ENCODE data around the gene CEP72. TPM values are rescaled to one million over a fixed set of nuclear protein-coding genes. Genes with fewer than 3 reads are reported as not detected.

CEP72 gene
- total RNA-seq, 1 experiment from 2014 or later = 14.8 TPM

DNA sequence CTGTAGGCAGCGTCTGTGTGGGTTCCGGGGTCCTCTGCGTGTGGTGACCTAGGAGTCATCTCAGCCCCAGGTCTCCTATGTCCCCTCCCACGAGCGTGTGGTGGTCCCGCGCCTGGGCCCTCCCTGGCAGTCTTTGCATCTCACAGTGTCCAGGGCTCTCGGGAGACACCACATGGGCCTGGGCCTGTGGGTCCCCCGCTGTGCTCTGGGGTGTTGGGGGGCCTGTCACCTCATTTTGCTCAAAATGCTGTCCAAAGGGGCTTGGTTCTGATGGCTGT, 27.1 kb downstream of the CEP72 start:
- no peak for DNase-seq (ENCODE audit: low spot score)

DNA sequence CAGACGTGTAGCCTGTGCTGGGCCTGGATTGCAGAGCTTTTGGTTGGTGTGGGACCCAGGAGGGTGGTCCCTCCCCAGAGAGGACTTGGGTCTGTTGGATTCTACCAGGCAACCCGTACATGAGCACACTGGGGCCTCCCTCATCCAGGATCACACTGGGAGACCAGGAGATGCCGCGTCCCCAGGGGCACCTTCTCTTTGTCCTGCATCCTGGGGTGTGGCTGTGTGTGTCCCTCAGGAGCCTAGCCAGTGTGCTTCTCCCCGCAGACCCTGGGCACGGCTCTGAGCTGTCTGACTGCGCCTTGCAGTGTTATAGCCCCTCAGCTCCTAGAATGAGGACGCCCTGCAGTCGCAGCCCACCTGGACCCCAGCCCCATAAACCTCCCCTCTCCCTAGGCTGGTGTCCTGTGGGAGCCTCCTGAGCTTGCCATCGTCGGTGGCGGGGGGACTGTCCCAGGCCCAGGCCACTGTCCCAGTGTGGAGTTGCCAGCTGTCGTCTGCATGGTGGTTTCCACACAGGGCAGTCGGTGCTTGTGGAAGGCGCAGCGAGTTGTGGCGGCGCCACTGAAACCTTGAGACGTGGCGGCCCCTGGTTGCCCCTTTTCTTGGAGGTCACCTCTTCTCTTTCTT, 27.6 kb downstream of the CEP72 start:
- no peak for DNase-seq (ENCODE audit: low spot score)

DNA sequence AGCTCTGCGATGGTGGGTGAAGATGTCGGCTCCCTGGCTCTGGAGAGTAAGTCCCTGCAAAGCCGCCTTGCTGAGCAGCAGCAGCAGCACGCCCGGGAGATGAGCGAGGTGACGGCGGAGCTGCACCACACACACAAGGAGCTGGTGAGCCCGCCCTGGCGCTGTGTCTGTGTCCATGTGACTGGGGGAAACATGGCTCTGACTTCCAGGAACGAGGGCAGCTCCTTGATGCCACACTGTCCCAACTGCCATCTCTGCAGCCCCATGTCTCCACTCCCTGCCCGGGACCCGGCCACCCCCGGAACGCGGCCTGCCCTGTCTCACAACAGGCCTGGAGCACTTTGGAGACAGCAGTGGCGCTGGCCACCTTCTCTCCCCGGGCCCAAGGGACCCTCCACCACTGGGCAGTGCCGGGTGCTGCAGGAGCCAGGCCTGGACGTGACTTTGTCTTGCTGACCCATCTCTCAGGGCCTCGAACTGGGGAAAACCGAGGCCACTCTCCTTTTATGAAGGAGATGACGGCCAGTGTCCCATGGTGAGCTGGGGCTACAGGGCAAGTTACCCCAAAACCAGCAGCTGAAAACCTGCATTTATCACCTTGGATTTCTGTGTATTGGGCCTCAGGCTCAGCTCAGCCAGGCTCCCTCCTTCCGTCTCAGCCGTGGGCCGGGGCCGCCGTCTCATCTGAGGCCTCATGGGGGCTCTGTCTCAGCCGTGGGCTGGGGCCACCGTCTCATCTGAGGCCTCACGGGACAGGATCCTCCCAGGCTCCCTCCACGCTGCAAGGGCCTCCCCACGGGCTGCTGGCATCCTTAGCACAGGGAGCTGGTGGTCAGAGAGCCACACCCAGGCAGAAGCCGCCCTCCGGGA, 28.6 kb downstream of the CEP72 start:
- no peak for DNase-seq (ENCODE audit: low spot score)

DNA sequence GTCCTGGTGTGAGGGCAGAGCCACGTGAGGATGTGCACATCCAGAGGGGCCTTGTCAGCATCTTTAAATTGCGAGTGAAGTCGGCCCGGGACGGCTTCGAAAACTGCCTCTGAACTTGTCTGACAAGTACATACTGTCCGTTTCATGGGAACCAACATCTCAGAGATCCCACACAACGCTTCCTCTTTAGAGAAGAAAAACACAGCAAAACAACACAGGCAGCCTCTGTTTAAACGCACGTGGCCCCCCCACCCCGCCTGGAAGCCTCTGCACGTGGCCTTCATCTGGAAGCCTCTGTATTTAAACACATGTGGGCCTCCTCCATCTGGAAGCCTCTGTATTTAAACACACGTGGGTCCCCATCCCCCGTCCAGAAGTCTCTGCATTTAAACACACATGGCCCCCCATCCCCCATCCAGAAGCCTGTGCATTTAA, 29.2 kb downstream of the CEP72 start:
- no peak for DNase-seq (ENCODE audit: low spot score)

DNA sequence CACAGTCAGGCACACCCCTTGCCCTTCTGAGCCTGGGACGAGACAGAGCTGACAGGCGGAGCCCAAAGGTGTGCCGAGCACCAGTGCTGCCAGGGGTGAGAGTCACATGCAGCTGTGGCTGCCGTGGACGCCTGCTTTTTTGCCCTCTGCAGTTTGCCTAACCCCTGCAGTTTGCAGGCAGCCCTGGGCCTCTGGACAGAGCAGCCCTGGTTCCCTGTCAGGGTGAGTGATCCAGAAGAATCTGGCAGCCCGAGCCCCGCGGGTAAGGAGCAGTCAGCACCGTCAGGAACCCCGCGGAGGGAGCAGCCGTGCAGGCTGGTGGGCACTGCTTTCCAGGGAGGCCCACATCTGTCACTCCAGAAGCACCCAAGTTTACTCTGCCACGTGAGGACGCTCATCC, 30.3 kb downstream of the CEP72 start:
- DNase-seq (ENCODE audit: low spot score) = no peak

DNA sequence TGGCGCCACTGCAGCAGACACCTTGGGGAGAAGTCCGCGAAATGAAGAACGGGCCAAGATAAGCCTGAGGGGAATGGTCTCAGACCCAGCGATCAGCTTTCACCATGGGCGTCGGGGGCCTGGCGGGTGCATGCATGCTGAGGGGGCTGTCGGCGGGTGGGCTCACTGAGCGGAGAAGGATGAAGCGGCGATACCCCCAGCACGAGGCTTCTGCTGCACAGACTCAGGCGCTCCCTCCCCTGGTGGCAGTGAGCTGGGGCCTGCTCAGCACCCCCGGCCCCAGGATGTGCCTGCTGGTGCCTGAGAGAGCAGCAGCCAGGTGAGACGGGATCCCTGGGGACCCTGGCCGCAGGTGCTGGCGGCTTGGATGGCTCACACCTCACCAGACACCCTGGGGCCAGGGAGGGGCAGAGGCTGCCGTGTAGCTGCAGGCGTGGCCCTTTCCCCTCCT, 31.2 kb downstream of the CEP72 start:
- DNase-seq (ENCODE audit: low spot score) = no peak

DNA sequence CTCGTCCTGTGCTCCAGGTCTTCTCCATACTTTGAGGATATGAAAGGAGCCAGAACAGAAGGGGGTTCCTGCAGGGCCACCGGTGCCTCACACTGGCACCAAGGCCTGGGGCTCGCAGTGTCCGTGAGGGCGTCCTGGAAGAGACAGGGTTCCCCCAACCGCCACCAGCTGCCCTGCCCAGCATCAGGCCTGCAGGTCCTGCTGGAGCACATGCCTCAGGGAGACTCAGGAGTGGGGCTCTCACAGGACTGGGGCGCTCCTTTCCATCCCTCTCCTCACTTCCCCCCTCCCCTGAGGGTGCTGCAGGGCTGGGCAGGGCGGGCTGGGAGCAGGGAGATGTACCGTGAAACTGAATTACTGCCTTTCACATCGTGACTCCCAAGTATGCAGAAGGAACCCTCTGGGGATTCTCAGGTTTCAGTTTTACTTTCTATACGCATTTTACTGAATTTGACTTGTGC, 31.7 kb downstream of the CEP72 start:
- DNase-seq (ENCODE audit: low spot score) = no peak

DNA sequence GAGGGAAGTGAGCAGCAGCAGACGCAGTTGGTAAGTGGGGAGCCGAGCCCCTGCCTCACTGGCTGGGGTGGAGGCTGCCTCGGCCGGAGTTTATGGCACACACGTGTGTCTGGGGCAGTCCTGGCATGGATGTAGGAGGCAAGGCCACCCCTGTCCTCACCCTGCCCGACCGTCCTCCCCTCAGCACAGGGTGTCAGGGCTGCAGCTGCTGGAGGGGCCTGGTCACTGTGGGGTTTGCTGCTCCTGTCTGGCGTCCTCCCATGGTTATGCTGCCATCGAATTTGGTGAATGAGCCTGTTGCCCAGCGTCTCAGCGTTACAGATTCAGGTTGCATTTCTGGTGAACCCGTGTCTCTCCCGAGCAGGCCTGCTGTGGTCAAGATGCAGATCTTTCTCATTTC, 32.4 kb downstream of the CEP72 start:
- no peak for DNase-seq (ENCODE audit: low spot score)

DNA sequence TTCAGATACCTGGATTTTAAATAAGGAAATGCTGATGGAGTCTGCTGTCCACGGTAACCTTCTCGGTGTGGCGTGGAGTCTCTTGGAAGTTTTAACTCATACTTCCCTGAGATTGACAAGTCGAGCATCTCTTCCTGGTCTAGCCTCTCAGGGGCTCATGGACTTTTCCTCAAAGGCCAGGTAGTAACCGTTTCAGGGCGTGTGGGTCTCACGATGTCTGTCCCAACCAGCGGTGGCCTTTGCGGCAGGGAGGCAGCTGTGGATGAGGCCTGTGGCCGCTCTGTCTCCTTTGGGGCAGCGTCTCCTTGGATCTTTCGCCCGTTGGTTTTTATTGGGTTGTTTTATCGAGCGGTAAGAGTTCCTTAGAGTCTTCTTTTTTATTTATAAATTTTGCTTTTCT, 32.8 kb downstream of the CEP72 start:
- DNase-seq (ENCODE audit: low spot score) = no peak

DNA sequence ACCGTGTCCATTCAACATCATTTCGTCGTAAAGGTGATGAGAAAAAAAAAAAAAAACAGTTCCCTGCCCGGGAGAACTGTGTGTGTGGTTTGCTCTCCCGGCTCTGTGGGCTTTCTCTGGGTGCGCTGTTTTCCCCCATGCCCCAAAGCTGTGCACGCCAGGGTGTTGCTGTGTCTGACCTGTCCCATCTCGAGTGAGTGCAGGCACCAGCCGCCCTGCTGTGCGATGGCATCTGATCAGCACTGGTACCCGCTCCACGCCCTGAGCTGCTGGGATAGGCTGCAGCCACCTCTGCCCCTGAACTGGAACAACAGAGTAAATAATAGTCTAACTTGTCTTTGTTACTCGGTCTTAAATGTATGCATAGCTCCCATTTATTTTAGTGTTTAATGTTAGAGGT, 33.3 kb downstream of the CEP72 start:
- DNase-seq (ENCODE audit: low spot score) = no peak

DNA sequence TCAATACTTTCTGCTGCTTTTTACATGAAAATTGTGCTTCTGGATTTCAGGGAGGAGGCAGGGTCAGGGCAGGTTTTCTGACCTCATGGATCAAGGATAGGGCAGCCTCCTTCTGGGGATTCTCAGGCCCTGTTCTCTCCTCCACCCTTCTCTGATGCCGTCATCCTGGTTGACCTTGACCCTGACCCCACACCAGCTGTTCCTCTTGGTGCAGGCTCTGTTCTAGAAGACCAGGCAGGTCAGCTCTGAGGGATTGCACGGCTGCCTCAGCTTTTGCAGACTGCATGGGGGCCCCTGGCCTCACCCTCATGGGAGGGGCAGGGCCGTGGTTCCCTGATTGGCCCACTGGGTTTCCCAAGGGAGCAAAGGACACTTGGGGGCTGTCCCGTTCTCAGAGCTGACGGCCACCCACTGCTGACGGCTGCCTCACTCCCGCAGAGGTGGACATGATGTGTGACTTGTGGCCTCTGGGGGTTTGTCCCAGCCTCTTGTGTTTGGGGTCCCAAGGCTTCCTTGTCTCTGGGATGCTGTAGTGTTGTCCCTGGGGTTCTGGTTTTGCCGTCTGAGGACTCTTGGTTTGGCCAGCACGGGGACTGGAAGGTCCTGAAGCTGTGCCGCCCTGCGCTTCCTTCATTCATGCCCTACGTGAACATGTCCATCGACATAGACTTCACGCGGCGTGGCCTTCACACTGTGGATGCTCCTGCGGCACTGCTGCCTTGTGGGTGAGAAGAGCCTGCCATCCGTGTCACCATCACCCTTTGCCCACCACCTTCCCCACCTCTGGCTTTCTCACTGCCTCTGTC, 34.5 kb downstream of the CEP72 start:
- DNase-seq (ENCODE audit: low spot score) = no peak

DNA sequence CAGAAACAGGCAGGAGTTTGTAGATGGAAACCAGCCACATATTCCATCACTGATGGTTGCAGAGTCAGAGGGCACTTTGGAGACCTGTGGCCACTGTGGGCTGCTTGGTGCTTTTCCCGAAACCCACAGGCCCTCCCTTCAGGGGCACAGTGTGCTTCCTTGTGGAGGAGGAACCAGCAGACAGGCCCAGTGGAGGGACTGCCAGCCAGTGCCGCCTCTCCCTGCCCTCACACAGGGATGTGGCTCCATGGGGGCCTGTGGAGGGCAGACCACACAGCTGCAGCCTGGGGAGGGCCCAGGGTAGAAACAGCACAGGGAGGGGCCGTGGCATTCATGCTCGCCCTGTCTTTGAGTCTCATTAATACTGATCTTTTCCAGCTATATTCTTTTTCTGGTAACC, 35.2 kb downstream of the CEP72 start:
- DNase-seq (ENCODE audit: low spot score) = no peak

DNA sequence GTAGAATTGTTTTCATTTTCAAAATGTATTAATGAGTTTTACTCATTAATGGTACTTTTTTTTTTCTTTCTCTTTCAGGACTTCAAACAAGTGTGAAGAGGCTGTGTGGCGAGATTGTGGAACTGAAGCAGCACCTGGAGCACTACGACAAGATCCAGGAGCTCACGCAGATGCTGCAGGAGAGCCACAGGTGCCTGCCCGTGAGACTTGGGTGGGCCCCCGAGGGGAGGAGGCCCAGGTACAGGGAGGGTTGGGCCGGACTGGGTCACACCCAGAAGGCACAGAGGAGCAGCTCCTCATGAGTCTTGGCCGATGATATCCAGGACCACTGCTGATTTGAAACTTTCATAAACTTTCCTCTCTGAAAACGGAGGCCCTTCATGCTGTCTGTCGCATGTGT, 35.6 kb downstream of the CEP72 start:
- no peak for DNase-seq (ENCODE audit: low spot score)

DNA sequence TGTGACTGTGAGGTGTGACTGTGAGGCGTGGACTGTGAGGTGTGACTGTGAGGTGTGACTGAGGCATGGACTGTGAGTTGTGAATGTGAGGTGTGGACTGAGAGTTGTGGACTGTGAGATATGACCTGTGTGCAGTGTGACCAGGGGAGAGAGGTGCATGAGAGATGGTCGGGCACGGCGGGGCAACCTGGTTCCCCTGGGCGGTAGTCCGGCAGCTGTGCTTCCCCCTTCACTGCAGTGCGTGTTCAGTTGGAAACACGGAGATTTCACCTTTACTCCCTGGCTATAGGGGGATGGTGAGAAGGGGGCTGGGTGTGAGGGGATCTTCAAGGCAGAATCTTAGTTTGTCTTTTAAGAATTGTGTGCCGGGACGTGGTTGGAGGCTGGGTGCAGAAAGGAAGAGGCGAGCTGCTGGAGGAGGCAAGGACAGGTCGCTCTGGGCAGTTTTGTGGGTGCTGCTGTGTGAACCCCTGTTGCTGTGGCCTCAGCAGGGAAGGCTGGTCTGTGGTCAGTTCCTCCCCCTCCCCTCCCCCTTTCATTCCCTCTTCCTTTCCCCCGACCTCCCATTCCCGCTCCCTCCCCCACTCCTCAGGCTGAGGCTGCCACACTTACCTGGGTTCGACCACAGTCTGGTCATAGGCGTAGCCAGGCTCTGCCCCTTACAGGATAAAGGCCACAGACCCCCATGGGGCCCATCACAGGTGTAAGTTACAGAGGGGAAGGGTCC, 39.3 kb downstream of the CEP72 start:
- DNase-seq (ENCODE audit: low spot score) = no peak

DNA sequence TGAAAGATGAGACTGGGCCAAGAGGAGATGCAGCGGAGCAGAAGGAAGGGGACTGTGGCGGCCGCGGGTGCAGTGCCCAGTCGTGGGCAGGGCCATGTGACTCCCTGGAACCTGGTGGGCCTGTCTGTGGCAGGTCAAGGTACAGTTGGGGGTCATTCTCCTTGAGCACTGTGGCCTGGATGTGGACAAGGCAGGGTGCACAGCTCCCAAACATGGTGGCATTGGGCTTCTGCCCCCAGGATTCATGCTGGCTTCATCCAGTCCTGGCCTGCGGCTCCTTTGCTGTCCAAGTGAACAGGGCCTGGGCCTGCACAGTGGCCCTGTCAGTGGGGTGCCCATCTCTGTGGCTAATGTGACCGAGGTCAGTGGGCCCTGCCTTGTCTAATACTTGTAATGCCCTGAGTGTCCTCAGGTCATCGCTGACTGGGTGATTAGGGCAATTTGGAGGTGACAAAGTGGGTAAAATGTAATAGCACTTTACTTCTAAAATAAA, 39.9 kb downstream of the CEP72 start:
- DNase-seq (ENCODE audit: low spot score) = no peak

DNA sequence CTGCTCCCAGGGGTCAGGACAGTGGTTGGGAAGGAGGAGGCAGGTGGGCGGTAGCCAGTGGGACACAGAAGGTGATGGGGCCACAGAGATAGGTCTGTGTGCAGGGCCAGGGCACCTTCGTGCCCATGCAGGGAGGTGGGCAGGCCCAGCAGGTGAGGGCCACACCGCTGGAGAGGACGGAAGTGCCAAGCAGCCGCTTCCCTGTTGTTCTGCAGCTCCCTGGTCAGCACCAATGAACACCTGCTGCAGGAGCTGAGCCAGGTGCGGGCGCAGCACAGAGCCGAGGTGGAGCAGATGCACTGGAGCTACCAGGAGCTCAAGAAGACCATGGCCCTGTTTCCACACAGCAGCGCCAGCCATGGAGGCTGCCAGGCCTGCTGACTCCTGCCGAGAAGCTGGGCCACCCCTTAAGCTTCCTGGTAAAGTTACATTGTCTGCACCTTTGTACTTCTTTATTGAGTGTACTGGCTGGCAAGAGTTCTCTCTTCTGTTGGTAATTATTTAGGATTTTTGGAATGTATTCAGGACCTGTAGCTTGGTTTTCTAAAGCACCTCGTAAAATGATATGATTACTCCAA, 40.7 kb downstream of the CEP72 start:
- DNase-seq (ENCODE audit: low spot score) = no peak

DNA sequence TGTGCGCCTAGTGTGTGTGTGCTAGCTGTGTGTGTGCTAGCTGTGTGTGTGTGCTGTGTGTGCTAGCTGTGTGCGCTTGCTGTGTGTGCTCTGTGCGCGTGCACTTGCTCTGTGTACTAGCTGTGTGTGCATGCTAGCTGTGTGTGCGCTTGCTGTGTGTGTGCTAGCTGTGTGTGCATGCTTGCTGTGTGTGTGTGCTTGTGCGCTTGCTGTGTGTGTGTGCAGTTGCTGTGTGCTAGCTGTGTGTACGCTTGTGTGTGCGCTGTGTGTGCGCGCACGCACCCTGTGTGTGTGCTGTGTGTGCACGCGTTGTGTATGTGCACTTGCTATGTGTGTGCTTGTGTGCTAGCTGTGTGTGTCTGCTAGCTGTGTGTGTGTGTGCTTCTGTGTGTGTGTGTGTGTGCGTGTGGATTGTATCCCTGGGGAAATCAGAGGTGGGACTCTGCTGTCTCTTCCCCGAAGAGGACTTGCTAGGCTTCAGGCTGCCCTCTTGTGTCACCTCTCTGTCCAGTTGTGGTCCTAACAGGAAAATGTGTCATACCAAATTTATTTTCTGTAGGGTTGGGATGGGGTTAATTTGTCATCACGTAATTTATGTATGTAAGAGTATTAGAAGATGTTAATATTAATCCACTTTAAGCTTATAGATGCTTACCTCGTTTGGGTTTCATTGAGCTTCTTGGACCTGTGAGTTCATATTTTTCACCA, 42.1 kb downstream of the CEP72 start:
- no peak for DNase-seq (ENCODE audit: low spot score)

DNA sequence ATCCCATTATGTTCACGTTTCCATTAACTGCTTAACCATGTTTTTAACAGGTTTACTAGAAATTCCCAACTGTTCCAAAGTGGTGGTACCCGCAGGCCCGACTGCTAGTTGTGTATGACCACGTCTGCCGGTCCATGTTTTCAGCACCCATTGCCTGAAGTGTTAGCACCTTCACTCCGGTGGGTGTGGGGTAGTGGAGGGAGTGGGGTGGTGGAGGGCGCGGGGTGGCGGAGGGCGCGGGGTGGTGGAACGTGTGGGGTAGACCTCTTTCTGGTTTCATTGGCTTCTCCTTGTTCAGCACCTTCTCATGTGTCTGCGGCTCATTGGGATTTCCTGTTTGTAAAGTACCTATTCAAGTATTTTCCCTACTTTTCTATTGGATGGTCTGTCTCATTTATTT, 43.3 kb downstream of the CEP72 start:
- DNase-seq (ENCODE audit: low spot score) = no peak

DNA sequence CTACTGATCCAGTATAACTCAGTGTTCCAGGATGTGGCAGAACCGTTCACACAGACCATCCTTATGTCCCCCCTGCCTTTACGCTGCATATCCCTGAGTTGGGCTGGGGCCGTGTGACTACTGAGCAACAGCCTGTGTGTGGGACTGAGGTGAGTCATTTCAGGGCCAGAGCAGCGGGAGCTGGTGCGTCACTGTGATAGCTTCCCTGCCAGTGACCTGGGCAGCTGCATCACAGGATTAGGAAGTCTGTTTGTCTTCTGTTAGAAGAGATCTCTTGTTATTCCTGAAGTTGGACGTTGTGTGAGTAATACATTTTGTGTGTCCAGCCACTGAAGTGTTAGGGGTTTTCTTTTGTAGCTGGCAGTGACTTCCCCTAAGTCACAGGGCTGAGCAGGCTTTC, 45.4 kb downstream of the CEP72 start:
- DNase-seq (ENCODE audit: low spot score) = peak; percentile 45

DNA sequence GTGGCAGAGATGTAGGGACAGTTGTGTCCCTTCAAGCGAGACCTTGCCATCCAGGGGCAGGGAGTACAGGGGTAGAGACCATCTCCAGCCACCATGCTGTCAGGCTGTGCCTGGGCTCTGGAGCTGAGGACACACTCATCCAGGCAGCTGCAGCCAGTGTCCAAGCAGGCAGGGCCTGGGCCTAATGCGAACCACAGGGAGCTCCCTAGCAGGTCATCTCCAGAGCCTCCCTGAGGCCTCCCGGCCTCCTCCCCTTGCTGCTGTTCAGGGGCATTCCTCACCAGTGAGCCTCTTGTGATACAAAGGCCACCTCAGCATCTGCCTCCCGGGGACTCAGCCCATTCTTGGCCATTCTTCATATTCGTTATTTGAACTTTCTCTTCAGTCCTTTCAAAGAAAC, 46.0 kb downstream of the CEP72 start:
- DNase-seq (ENCODE audit: low spot score) = no peak

Measured in A172 (cell line).